Measurements from ENCODE around the gene GJA4.

DNA sequence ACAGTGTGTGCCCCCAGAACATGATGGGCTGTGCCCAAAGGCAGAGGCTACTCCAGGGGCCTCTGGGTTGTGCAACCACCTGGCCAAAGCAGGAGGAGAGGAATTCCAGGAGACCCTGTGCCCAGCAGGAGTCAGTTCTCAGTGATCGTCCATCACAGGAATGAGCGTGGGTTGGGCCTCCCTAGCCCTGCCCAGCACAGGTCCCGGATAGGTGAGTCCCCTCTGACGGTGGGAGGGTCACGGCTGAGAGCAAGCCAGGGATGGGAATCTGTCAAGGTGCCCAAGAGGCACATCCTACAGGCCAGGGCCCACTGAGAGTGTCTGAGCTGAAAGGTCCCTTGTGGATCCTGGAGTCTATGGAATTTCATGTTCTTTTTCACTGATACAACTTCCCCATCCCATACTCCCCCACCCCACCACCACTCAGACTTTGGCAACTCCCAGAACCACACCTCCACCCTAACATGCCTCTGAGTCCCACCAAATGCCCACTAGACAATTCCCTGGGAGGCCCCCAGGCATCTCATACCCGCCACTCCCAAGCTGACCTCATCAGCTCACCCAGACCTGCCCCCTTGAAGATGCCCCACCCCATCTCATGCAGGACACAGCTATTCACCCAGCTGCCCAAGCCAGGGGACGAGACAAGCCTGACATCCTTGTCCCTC lies 30.2 kb upstream of the GJA4 start:
- TF ChIP-seq, protein P1, sequence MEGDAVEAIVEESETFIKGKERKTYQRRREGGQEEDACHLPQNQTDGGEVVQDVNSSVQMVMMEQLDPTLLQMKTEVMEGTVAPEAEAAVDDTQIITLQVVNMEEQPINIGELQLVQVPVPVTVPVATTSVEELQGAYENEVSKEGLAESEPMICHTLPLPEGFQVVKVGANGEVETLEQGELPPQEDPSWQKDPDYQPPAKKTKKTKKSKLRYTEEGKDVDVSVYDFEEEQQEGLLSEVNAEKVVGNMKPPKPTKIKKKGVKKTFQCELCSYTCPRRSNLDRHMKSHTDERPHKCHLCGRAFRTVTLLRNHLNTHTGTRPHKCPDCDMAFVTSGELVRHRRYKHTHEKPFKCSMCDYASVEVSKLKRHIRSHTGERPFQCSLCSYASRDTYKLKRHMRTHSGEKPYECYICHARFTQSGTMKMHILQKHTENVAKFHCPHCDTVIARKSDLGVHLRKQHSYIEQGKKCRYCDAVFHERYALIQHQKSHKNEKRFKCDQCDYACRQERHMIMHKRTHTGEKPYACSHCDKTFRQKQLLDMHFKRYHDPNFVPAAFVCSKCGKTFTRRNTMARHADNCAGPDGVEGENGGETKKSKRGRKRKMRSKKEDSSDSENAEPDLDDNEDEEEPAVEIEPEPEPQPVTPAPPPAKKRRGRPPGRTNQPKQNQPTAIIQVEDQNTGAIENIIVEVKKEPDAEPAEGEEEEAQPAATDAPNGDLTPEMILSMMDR (IDR thresholded peaks at IDR 0.05) = no peak
- TF ChIP-seq POLR2A (IDR thresholded peaks at IDR 0.05) (no peak), POLR2AphosphoS5 (IDR thresholded peaks at IDR 0.05) (no peak), EP300 (IDR thresholded peaks at IDR 0.05; ENCODE audit: low read depth) (no peak)
